ENCODE data around the gene CACNB4. TPM values are rescaled to one million over a fixed set of nuclear protein-coding genes. Genes with fewer than 3 reads are reported as not detected.

CACNB4 gene
- polyA plus RNA-seq, 1 of the 3 experiments (the other 2 are of a cell fraction): 0.18 TPM

DNA sequence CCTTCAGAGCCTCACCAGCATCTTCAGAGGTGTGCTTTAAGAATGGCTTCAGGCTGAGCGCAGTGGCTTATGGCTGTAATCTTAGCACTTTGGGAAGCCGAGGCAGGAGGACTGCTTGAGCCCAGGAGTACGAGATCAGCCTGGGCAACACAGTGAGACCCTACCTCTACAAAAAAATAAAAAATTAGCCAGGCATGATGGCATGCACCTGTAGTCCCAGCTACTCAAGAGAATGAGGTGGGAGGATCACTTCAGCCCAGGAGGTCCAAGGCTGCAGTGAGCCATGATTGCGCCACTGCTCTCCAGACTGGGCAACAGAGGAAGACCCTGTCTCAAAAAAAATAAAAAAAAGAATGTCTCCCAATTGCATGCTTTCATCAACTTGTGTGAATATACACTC, 137.3 kb downstream of the CACNB4 start:
- POLR2A ChIA-PET: no interaction called here

More for the DNA sequence above, 137.3 kb downstream of the CACNB4 start:
- Histone ChIP-seq H3K9me3 (no peaks in the 10 kb centered on the region), H2AFZ (ENCODE audit: low read depth) (no peak overlapping the region), H3K9me2 (no peaks in the 10 kb centered on the region), H3F3A (replicated peaks; ENCODE audit: insufficient read depth) (no peaks in the 10 kb centered on the region), H3K9ac (no peak overlapping the region), H3K36me3 (replicated peaks in 1 of 2; ENCODE audit: control insufficient read depth in 1 of 2, insufficient read depth in 2 of 2, low read length in 1 of 2) (no peaks in the 10 kb centered on the region), H3K27me3 (ENCODE audit: insufficient read depth) (no peaks in the 10 kb centered on the region), H3K27ac (ENCODE audit: low read depth in 2 of 2, low read length in 1 of 2) (no peak overlapping the region), H4K20me1 (ENCODE audit: insufficient read depth) (no peaks in the 10 kb centered on the region), H3K4me2 (no peak overlapping the region), H3K4me1 (ENCODE audit: control insufficient read depth in 1 of 2, insufficient read depth in 2 of 2, low read depth in 1 of 2, low read length in 1 of 2) (no peaks in the 10 kb centered on the region), H3K4me3 (ENCODE audit: low read depth in 2 of 2, low read length in 1 of 2) (no peak overlapping the region), H3K79me2 (ENCODE audit: insufficient read depth) (no peaks in the 10 kb centered on the region)
- DNase-seq: no peak
- TF ChIP-seq RCOR1 (IDR thresholded peaks at IDR 0.05; ENCODE audit: low read length) (no peak), RAD21 (IDR thresholded peaks at IDR 0.05; ENCODE audit: low read length) (no peak), YY1 (IDR thresholded peaks at IDR 0.05; ENCODE audit: low read depth) (no peak), EZH2phosphoT487 (IDR thresholded peaks at IDR 0.05; ENCODE audit: borderline replicate concordance, low read depth) (no peak), EP300 (IDR thresholded peaks at IDR 0.05; ENCODE audit: borderline replicate concordance in 1 of 2, low read depth in 1 of 2, low read length in 1 of 2) (no peak), SIN3A (IDR thresholded peaks at IDR 0.05; ENCODE audit: borderline replicate concordance, low read depth, low read length) (no peak), JUND (IDR thresholded peaks at IDR 0.05) (no peak), TAF1 (IDR thresholded peaks at IDR 0.05; ENCODE audit: borderline replicate concordance, low read depth, low read length) (no peak)
- TF ChIP-seq, protein P1, sequence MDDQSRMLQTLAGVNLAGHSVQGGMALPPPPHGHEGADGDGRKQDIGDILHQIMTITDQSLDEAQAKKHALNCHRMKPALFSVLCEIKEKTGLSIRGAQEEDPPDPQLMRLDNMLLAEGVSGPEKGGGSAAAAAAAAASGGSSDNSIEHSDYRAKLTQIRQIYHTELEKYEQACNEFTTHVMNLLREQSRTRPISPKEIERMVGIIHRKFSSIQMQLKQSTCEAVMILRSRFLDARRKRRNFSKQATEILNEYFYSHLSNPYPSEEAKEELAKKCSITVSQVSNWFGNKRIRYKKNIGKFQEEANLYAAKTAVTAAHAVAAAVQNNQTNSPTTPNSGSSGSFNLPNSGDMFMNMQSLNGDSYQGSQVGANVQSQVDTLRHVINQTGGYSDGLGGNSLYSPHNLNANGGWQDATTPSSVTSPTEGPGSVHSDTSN (IDR thresholded peaks at IDR 0.05): no peak
- TF ChIP-seq, protein P2, sequence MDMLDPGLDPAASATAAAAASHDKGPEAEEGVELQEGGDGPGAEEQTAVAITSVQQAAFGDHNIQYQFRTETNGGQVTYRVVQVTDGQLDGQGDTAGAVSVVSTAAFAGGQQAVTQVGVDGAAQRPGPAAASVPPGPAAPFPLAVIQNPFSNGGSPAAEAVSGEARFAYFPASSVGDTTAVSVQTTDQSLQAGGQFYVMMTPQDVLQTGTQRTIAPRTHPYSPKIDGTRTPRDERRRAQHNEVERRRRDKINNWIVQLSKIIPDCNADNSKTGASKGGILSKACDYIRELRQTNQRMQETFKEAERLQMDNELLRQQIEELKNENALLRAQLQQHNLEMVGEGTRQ (IDR thresholded peaks at IDR 0.05; ENCODE audit: borderline replicate concordance, low read depth, low read length): no peak
- TF ChIP-seq, protein P3, sequence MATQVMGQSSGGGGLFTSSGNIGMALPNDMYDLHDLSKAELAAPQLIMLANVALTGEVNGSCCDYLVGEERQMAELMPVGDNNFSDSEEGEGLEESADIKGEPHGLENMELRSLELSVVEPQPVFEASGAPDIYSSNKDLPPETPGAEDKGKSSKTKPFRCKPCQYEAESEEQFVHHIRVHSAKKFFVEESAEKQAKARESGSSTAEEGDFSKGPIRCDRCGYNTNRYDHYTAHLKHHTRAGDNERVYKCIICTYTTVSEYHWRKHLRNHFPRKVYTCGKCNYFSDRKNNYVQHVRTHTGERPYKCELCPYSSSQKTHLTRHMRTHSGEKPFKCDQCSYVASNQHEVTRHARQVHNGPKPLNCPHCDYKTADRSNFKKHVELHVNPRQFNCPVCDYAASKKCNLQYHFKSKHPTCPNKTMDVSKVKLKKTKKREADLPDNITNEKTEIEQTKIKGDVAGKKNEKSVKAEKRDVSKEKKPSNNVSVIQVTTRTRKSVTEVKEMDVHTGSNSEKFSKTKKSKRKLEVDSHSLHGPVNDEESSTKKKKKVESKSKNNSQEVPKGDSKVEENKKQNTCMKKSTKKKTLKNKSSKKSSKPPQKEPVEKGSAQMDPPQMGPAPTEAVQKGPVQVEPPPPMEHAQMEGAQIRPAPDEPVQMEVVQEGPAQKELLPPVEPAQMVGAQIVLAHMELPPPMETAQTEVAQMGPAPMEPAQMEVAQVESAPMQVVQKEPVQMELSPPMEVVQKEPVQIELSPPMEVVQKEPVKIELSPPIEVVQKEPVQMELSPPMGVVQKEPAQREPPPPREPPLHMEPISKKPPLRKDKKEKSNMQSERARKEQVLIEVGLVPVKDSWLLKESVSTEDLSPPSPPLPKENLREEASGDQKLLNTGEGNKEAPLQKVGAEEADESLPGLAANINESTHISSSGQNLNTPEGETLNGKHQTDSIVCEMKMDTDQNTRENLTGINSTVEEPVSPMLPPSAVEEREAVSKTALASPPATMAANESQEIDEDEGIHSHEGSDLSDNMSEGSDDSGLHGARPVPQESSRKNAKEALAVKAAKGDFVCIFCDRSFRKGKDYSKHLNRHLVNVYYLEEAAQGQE (IDR thresholded peaks at IDR 0.05; ENCODE audit: low read depth, low read length): no peak
- TF ChIP-seq, protein P4, sequence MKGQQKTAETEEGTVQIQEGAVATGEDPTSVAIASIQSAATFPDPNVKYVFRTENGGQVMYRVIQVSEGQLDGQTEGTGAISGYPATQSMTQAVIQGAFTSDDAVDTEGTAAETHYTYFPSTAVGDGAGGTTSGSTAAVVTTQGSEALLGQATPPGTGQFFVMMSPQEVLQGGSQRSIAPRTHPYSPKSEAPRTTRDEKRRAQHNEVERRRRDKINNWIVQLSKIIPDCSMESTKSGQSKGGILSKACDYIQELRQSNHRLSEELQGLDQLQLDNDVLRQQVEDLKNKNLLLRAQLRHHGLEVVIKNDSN (IDR thresholded peaks at IDR 0.05; ENCODE audit: borderline replicate concordance, low read depth): no peak
- TF ChIP-seq, protein P5, sequence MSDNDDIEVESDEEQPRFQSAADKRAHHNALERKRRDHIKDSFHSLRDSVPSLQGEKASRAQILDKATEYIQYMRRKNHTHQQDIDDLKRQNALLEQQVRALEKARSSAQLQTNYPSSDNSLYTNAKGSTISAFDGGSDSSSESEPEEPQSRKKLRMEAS (IDR thresholded peaks at IDR 0.05; ENCODE audit: low read depth): no peak
- WGBS (ENCODE audit: low lambda C conversion rate): 64% methylated on average over 4 of the region's 4 CpGs
- CTCF ChIA-PET: interaction anchor here (2.1 to 2.4 kb wide), 2 partner anchors 11 to 64 kb away, joined by 5 to 11 read pairs; no protein-coding TSS in a partner anchor

All from SK-N-SH (cell line).